ENCODE data around the gene CLASP1.
"Not testable (repeated sequence)": the region's sequence is repeated elsewhere in the genome, so short reads cannot be mapped to it uniquely, and the experiment has no call there.

CLASP1 gene

GRCh38 chr2:121662656-121663055 is 13.4 kb upstream of the CLASP1 start:
- no peak for DNase-seq (ENCODE audit: low read depth in 1 of 2, low spot score in 1 of 2)

GRCh38 chr2:121659933-121660332 is 10.7 kb upstream of the CLASP1 start:
- DNase-seq (ENCODE audit: low read depth in 1 of 2, low spot score in 1 of 2), result no peak

GRCh38 chr2:121658393-121658792 is 9.1 kb upstream of the CLASP1 start:
- DNase-seq (ENCODE audit: low read depth in 1 of 2, low spot score in 1 of 2), result not testable (repeated sequence)

GRCh38 chr2:121653035-121653434 is 3.8 kb upstream of the CLASP1 start:
- no peak for DNase-seq (ENCODE audit: low read depth in 1 of 2, low spot score in 1 of 2)

- no peak for DNase-seq (ENCODE audit: low read depth in 1 of 2, low spot score in 1 of 2)
Measured at GRCh38 chr2:121650315-121650930, 1.2 kb upstream of the CLASP1 start.

- peak; percentile 89 to 92 for DNase-seq (ENCODE audit: low read depth in 1 of 2, low spot score in 1 of 2)
Measured at GRCh38 chr2:121649596-121650314, 493 bp upstream of the CLASP1 start.

- peak; percentile 6 to 31 for DNase-seq (ENCODE audit: low read depth in 1 of 2, low spot score in 1 of 2)
Measured at GRCh38 chr2:121648206-121649148, 785 bp downstream of the CLASP1 start.

GRCh38 chr2:121647396-121647795 is 1.9 kb downstream of the CLASP1 start:
- DNase-seq (ENCODE audit: low read depth in 1 of 2, low spot score in 1 of 2), result no peak

- no peak for DNase-seq (ENCODE audit: low read depth in 1 of 2, low spot score in 1 of 2)
Measured at GRCh38 chr2:121644715-121645114, 4.5 kb downstream of the CLASP1 start.

- no peak for DNase-seq (ENCODE audit: low read depth in 1 of 2, low spot score in 1 of 2)
Measured at GRCh38 chr2:121643877-121644276, 5.4 kb downstream of the CLASP1 start.

GRCh38 chr2:121640380-121641316 is 8.6 kb downstream of the CLASP1 start:
- no peak for DNase-seq (ENCODE audit: low read depth in 1 of 2, low spot score in 1 of 2)

GRCh38 chr2:121639846-121640245 is 9.4 kb downstream of the CLASP1 start:
- not testable (repeated sequence) for DNase-seq (ENCODE audit: low read depth in 1 of 2, low spot score in 1 of 2)

GRCh38 chr2:121638333-121638732 is 10.9 kb downstream of the CLASP1 start:
- DNase-seq (ENCODE audit: low read depth in 1 of 2, low spot score in 1 of 2), result no peak

- DNase-seq (ENCODE audit: low read depth in 1 of 2, low spot score in 1 of 2), result no peak
Measured at GRCh38 chr2:121635371-121635770, 13.9 kb downstream of the CLASP1 start.

GRCh38 chr2:121634354-121635307 is 14.6 kb downstream of the CLASP1 start:
- DNase-seq (ENCODE audit: low read depth in 1 of 2, low spot score in 1 of 2), result no peak

- DNase-seq (ENCODE audit: low read depth in 1 of 2, low spot score in 1 of 2), result no peak
Measured at GRCh38 chr2:121633463-121633862, 15.8 kb downstream of the CLASP1 start.

- no peak for DNase-seq (ENCODE audit: low read depth in 1 of 2, low spot score in 1 of 2)
Measured at GRCh38 chr2:121627525-121628050, 21.7 kb downstream of the CLASP1 start.

GRCh38 chr2:121626777-121627524 is 22.3 kb downstream of the CLASP1 start:
- DNase-seq (ENCODE audit: low read depth in 1 of 2, low spot score in 1 of 2), result no peak

GRCh38 chr2:121625953-121626352 is 23.3 kb downstream of the CLASP1 start:
- no peak for DNase-seq (ENCODE audit: low read depth in 1 of 2, low spot score in 1 of 2)
